ENCODE results near the gene SLC26A5.

Gene SLC26A5

DNA sequence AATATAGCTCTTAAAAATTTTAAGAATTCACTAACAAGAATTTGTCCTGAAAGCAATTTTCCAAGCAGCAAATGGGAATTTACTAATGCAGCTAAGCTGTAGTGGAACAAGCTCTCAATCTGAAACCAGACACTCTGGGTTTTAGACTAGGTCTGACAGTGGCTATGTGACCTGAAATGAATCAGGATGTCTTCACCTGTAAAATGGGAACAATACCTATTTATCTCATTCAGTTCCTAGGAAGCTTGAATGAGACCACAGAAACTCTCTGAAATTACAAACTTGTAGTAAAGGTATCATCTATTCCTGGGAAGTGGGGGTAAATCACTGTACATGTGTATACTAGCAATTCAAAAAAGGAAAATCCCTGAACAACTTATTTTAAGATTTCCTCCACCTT lies 102.7 kb downstream of the SLC26A5 start:
- Histone ChIP-seq H4K20me1 (ENCODE audit: control insufficient read depth, insufficient read depth, low read depth, low read length) (peaks cover 13% of the 10 kb centered on the region; the same call in 1 of the 2 replicates), H3K27ac (ENCODE audit: low read depth, low read length) (peak overlapping the region; percentile 64; the same call in 1 of the 2 replicates), H3K4me3 (ENCODE audit: low read length) (peak overlapping the region; percentile 88), H3K79me2 (ENCODE audit: control insufficient read depth, low read length) (peaks cover 86% of the 10 kb centered on the region), H3K9me3 (ENCODE audit: control insufficient read depth, insufficient read depth, low read length) (no peaks in the 10 kb centered on the region), H3K27me3 (ENCODE audit: control insufficient read depth, low read length) (no peaks in the 10 kb centered on the region), H3K9me2 (replicated peaks; ENCODE audit: control insufficient read depth, low read length) (no peaks in the 10 kb centered on the region), H3K36me3 (ENCODE audit: control insufficient read depth, low read length) (peaks cover 55% of the 10 kb centered on the region), H3K4me1 (ENCODE audit: control insufficient read depth, low read length) (peaks cover 42% of the 10 kb centered on the region), H3F3A (ENCODE audit: control insufficient read depth, insufficient read depth) (0 out of 2 replicates have a peak, but pooled peaks cover 6% of the 10 kb centered on the region), H3K4me2 (ENCODE audit: low read length) (peak overlapping the region; percentile 79)
- no peak for TF ChIP-seq EZH2phosphoT487 (IDR thresholded peaks at IDR 0.05; ENCODE audit: borderline replicate concordance, low read length)
- TF ChIP-seq, protein P1, sequence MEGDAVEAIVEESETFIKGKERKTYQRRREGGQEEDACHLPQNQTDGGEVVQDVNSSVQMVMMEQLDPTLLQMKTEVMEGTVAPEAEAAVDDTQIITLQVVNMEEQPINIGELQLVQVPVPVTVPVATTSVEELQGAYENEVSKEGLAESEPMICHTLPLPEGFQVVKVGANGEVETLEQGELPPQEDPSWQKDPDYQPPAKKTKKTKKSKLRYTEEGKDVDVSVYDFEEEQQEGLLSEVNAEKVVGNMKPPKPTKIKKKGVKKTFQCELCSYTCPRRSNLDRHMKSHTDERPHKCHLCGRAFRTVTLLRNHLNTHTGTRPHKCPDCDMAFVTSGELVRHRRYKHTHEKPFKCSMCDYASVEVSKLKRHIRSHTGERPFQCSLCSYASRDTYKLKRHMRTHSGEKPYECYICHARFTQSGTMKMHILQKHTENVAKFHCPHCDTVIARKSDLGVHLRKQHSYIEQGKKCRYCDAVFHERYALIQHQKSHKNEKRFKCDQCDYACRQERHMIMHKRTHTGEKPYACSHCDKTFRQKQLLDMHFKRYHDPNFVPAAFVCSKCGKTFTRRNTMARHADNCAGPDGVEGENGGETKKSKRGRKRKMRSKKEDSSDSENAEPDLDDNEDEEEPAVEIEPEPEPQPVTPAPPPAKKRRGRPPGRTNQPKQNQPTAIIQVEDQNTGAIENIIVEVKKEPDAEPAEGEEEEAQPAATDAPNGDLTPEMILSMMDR (IDR thresholded peaks at IDR 0.05; ENCODE audit: low read depth, low read length, poor library complexity, severe bottlenecking): no peak

DNA sequence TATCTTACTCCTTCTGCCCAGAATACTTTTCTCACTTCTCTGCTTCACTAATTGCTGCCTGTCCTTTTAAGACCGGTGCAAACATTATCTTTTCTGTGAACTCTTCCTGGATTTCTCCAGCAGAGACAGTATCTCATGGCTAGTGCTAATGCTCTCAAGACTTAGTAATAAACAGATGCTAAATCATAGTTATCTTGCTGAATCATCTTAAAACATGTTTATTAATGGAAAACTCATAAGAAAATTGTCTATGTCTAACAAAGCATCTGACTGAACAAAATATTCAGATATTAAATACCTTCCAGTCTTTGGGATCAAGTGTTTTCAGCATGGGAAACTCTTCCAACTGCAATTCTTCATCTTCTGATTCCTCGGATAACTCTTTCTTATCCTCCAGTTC lies 104.5 kb downstream of the SLC26A5 start:
- Histone ChIP-seq H3K9me2 (replicated peaks; ENCODE audit: control insufficient read depth, low read length) (no peaks in the 10 kb centered on the region), H3K9me3 (ENCODE audit: control insufficient read depth, insufficient read depth, low read length) (no peaks in the 10 kb centered on the region), H3F3A (ENCODE audit: control insufficient read depth, insufficient read depth) (0 out of 2 replicates have a peak, but pooled peaks cover 6% of the 10 kb centered on the region), H4K20me1 (ENCODE audit: control insufficient read depth, insufficient read depth, low read depth, low read length) (peaks cover 13% of the 10 kb centered on the region; the same call in 1 of the 2 replicates), H3K36me3 (ENCODE audit: control insufficient read depth, low read length) (peaks cover 66% of the 10 kb centered on the region), H3K27ac (ENCODE audit: low read depth, low read length) (no peak overlapping the region), H3K79me2 (ENCODE audit: control insufficient read depth, low read length) (peaks cover 85% of the 10 kb centered on the region), H3K4me1 (ENCODE audit: control insufficient read depth, low read length) (peaks cover 34% of the 10 kb centered on the region), H3K4me3 (ENCODE audit: low read length) (no peak overlapping the region), H3K4me2 (ENCODE audit: low read length) (0 out of 2 replicates have a peak overlapping the region, but pooled peaks have one; percentile 1), H3K27me3 (ENCODE audit: control insufficient read depth, low read length) (no peaks in the 10 kb centered on the region)
- TF ChIP-seq, protein P1 (IDR thresholded peaks at IDR 0.05; ENCODE audit: low read depth, low read length, poor library complexity, severe bottlenecking): no peak
- TF ChIP-seq EZH2phosphoT487 (IDR thresholded peaks at IDR 0.05; ENCODE audit: borderline replicate concordance, low read length): no peak

DNA sequence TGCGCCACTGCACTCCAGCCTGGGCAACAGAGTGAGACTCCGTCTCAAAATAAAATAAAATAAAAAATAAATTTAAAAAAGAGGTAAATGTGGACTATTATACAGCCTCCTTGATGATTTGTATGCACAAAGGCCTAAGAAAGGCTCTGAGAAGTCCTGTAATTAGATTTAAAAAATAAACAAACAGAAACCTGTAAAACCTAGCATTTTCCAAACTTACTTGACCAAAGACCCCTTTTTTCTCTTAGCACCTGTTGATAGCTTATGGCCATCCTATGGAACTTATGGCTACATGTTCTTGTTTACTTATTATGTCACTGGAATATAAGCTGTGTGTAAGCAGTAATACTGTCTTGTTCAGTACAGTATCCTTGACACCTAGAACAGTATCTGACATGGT lies 107.1 kb downstream of the SLC26A5 start:
- Histone ChIP-seq H3K27me3 (ENCODE audit: control insufficient read depth, low read length) (no peaks in the 10 kb centered on the region), H3K9me2 (replicated peaks; ENCODE audit: control insufficient read depth, low read length) (no peaks in the 10 kb centered on the region), H3K4me2 (ENCODE audit: low read length) (no peak overlapping the region), H3F3A (ENCODE audit: control insufficient read depth, insufficient read depth) (0 out of 2 replicates have a peak, but pooled peaks cover 6% of the 10 kb centered on the region), H4K20me1 (ENCODE audit: control insufficient read depth, insufficient read depth, low read depth, low read length) (peaks cover 13% of the 10 kb centered on the region; the same call in 1 of the 2 replicates), H3K36me3 (ENCODE audit: control insufficient read depth, low read length) (peaks cover 83% of the 10 kb centered on the region), H3K79me2 (ENCODE audit: control insufficient read depth, low read length) (peaks cover 95% of the 10 kb centered on the region), H3K9me3 (ENCODE audit: control insufficient read depth, insufficient read depth, low read length) (no peaks in the 10 kb centered on the region), H3K4me1 (ENCODE audit: control insufficient read depth, low read length) (peaks cover 24% of the 10 kb centered on the region), H3K27ac (ENCODE audit: low read depth, low read length) (no peak overlapping the region), H3K4me3 (ENCODE audit: low read length) (no peak overlapping the region)
- TF ChIP-seq, protein P1 (IDR thresholded peaks at IDR 0.05; ENCODE audit: low read depth, low read length, poor library complexity, severe bottlenecking): no peak
- TF ChIP-seq EZH2phosphoT487 (IDR thresholded peaks at IDR 0.05; ENCODE audit: borderline replicate concordance, low read length): no peak

All from DOHH2 (cell line).